ENCODE results near the gene OCRL.

Gene OCRL

DNA sequence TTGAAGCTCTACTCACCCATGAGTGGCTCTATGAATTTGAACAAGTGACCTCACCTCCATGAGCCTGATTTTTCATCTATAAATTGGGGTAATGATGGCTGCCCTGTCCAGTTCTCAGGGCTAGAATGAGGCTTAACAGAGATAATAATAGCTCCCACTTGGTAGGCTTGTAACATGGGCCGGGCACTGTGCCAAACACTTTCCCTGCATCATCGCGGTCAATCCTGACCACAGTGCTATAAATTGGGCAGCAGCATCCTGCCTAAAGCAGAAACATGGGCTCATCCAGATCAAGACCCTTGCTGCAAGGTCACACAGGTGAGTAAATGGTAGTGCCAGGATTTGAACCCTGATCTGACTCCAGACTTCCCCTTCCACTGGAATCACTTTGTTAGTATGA lies 101.9 kb downstream of the OCRL start:
- DNase-seq (ENCODE audit: low spot score) = no peak

More for the DNA sequence above, 101.9 kb downstream of the OCRL start:
- TF ChIP-seq, protein P1, sequence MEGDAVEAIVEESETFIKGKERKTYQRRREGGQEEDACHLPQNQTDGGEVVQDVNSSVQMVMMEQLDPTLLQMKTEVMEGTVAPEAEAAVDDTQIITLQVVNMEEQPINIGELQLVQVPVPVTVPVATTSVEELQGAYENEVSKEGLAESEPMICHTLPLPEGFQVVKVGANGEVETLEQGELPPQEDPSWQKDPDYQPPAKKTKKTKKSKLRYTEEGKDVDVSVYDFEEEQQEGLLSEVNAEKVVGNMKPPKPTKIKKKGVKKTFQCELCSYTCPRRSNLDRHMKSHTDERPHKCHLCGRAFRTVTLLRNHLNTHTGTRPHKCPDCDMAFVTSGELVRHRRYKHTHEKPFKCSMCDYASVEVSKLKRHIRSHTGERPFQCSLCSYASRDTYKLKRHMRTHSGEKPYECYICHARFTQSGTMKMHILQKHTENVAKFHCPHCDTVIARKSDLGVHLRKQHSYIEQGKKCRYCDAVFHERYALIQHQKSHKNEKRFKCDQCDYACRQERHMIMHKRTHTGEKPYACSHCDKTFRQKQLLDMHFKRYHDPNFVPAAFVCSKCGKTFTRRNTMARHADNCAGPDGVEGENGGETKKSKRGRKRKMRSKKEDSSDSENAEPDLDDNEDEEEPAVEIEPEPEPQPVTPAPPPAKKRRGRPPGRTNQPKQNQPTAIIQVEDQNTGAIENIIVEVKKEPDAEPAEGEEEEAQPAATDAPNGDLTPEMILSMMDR (IDR thresholded peaks at IDR 0.05; ENCODE audit: extremely low read depth, missing control alignments) = no peak
